GM12801 (cell line): ENCODE data around the gene NXN.

ENCODE experiments used
- TF ChIP-seq, protein P1 (sequence below): IDR thresholded peaks from one replicate; pipeline ENCODE4 v1.5.1; 2011; ENCODE audit warnings: control low read depth; ENCODE audit not compliant: insufficient read length; ENCODE audit errors: extremely low read depth

NXN gene

DNA sequence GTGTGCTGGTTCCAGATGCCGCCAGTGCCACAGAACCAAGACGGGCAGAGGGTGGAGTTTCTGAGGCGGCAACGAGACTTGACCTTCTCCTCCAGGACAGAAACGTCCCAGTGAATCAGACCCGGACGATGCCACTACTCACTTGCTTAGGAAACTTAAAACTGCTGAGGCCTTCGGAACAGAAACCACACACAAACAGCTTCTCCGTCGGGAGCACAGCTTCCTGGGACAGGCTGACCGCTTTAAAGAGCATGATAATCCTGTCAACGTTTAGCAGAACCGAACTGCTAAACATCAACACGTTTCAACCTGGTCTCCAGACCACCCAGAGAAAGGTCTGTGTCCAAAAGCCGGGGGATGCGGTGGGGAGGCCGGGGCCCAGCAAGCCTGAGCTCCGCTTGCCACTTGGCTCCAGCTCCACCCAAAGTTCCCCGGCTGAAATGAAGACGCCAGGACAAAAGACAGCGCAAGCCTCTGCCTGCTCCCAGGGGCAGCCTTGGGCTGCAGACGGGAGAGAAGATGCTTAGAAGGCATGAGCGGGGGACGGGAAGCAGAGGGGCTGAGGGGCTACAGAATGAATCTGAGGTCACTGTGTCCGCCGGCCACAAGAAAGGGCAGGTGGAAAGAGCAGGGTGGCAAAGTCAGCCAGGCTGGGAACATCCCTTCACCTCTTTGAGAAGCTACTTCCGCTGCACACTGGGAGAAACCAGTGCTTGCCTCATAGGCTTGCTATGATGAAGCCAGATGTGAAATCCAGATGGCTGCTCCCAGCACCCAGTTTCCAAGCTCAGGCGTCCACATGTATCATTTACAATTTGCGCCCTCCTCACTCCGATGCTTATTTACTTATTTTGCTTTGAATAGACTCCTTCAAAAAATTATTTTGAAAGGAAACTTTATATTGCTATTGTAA is 128.5 kb downstream of the NXN start:
- TF ChIP-seq, protein P1, sequence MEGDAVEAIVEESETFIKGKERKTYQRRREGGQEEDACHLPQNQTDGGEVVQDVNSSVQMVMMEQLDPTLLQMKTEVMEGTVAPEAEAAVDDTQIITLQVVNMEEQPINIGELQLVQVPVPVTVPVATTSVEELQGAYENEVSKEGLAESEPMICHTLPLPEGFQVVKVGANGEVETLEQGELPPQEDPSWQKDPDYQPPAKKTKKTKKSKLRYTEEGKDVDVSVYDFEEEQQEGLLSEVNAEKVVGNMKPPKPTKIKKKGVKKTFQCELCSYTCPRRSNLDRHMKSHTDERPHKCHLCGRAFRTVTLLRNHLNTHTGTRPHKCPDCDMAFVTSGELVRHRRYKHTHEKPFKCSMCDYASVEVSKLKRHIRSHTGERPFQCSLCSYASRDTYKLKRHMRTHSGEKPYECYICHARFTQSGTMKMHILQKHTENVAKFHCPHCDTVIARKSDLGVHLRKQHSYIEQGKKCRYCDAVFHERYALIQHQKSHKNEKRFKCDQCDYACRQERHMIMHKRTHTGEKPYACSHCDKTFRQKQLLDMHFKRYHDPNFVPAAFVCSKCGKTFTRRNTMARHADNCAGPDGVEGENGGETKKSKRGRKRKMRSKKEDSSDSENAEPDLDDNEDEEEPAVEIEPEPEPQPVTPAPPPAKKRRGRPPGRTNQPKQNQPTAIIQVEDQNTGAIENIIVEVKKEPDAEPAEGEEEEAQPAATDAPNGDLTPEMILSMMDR: no peak

DNA sequence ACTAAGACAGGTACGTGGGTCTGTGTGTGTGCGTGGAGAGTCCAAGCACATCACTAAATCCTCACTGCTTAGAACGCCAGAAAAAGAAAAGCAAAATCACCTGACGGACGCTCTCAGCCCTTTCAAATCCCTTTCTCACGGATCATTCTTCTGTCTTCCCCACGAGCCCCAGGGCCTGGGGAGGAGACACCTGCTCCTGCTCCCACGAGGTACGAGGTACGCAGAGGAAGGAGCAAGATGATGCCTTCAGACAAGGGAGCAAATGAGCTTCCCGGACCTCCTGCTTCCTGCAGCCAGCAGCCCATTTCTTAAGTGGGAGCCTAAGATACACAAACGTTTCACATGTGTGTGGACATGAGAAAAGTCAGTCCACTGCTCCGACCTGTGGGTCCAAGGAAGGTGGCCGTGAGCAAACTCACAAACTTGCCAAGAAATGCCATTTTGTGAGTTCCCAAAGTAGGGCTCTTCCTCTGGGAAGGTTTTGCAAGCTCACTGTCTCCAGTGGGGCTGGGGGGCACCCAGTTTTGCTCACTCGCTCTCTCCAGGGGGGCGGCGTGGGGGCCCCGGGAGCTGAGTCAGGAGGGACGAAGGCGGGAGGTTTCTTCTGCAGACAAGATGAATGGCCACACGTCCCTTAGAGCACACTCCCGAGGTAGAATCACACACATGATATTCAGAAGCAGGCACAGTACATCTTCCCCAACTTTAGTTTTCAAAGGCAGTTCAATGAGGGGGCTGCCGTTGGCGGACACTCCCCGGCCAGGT is 129.3 kb downstream of the NXN start:
- TF ChIP-seq, protein P1: no peak

DNA sequence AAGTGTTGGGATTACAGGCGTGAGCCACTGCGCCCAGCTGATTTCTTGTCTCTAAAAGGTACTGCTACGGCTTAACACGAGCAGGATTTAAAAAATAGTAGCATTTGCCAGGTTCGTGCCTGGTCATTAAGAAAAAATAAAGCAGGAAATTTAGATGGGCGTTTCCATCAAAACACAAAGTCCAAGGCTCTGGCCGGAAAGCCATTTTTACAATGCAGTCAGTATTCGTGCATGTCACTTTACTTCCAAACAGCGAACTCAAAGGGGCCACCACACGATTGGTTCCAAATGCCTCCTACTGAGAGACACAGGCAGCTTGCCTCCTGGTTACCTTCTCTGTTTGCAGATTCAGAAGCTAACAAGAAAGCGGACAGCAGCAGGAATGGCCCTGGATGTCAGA is 131.2 kb downstream of the NXN start:
- TF ChIP-seq, protein P1: no peak

DNA sequence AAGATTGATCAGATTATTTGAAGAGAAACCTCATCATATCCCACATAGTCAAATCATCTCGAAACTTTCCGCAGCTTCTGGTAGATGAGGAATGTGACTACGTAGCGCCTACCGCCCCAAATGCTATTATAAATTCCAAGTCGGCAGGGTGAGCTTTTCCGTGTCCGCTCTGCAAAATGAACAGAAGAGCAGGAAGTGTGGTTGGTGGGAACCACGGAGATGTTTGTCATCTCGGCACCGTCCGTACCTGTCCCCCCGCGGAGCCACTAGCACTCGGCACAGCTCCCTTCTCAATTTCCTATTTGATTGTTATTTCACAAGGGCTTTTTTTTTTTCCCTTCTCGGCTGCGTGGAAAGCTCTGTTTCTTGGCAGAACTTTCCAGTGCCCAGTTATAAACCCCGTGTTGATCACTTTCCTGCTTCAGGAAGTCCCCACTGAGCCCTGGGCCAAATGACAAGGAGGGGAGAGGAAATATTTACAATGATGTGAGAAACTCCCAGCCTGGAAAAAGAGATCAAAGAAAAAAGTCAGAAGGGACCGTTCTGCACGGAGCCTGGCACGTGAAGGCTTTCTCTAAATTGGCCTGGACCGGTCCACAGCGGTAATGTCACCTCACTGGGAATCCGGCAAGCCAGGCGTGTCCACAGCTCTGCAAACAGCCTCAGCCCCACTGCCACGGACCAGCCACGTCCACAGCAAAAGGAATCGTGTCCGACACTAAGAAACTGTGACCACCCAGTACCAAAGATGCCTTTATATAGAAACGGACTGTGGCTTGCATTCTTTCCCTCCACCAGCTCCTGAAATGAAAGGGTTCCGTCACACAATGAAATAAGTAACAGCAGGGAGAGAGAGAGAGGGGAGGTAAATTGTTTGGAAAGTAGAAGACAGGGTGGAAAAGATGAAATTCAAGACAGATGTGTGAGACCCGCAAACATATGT is 132.4 kb downstream of the NXN start:
- TF ChIP-seq, protein P1: no peak

DNA sequence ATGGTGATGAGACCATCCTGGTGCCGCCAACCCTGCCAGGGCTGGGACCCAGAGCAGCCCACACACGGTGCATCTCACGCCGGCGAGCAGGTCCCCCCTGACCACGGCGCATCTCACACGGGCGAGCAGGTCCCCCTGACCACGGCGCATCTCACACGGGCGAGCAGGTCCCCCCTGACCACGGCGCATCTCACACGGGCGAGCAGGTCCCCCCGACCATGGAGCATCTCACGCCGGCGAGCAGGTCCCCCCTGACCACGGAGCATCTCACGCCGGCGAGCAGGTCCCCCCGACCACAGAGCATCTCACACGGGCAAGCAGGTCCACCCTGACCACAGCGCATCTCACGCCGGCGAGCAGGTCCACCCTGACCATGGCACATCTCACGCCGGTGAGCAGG is 138.3 kb downstream of the NXN start:
- TF ChIP-seq, protein P1: no peak

DNA sequence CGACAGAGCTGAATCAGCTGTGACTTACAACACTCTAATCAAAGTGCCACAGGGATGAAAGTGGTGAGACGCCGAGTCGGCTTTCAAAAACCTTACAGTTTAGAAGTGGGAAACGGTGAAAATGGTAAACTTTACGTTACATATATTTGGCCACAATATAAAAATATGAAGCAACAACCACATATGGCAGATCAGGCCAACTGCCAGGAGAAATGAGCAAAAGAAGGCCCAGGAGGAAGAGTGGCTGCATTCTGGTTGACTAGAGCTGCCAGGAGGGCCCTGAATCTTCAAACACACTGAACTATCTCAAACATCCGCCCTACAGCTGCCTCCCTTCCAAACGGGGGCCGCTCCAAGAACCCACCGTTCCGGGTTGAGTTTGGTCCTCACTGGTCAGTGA is 141.1 kb downstream of the NXN start:
- TF ChIP-seq, protein P1: no peak
